ENCODE measurements around the gene GNG12.

DNA sequence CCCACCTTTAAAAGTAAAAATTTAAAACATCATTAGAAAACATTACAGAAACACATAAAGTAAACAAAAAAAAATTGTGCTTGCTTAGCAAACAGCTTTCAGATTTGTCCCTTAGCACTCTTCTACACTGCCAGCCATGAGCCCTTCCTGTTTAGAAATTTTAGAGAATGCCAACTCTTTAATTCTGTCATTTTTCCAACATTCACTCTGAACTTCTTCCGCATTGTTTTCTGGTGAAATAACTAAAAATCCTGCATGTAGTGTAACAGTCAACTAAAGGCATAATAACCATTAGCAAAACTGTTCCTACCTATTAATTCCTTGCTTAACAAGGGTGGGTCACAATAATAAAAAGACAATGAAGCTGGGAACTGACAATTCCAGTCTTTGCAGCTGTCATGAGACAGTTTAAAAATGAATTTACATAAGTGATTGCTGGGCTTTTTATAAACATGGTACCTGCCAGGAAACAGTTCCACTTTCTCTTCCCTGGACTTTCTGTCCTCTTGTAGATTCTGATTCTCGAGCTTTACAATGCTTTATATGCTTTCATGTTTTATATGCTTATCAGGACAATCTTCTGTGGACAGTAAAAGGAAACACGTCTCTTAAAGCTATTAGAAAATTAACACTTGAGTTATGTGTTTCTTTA lies 19.0 kb downstream of the GNG12 start:
- TF ChIP-seq GATA2 (IDR thresholded peaks at IDR 0.05; ENCODE audit: low read depth, low read length) = no peak
- TF ChIP-seq GATA3 (IDR thresholded peaks at IDR 0.05; ENCODE audit: low read depth, low read length) = no peak

All from SH-SY5Y (cell line).